GM18517 (cell line): ENCODE data around the gene GJB1.
A peak's percentile ranks its signal among the peaks of the same experiment; 100 is the strongest.
"Not testable (repeated sequence)": the region's sequence is repeated elsewhere in the genome, so short reads cannot be mapped to it uniquely, and the experiment has no call there.

Source experiments
- ATAC-seq: cut with Tn5 transposase; IDR thresholded peaks from one replicate; pipeline ENCODE4 v1.9.1; 2021; ENCODE audit warnings: mild to moderate bottlenecking, moderate library complexity; ENCODE audit not compliant: unreplicated experiment

The GJB1 gene

DNA sequence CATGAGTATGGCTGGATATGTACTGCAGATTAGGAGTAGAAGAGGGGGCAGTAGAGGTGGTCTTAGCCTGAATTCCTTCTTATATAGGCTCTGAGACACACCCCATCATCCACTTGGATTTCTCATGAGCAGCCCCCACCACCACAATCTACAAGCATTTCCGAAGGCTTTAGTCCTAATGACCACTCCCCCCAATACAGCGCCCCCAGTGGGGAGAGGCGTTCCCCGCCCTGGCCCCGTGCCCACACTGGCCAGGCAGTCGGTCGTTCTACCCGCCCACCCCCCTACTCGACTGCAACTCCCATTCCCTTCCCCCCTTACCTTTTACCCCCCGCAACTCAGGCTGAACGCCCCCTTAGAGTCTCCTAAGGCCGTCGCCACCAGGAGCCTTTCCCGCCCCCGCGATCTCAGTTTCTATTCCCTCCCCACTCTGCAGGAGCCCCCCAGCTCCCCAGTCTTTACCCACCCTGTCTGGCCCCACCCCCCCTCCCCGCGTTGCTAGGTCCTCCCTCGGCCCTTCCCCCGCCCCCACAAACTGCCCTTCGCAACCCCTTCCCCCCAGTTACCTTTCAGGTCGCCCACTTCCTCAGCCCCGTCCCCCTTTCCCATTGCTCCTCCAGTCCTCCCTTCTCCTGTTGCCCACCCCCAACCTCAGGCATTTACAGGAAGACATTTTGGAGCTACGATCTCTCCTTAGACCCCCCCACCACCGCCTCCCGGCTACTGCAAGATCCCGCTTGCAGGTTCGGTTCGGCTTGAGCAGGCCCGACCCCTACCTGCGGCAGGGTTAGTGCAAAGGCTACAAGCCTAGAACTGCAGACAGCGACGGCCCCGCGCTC is 30.4 kb downstream of the GJB1 start:
- no peak for ATAC-seq

DNA sequence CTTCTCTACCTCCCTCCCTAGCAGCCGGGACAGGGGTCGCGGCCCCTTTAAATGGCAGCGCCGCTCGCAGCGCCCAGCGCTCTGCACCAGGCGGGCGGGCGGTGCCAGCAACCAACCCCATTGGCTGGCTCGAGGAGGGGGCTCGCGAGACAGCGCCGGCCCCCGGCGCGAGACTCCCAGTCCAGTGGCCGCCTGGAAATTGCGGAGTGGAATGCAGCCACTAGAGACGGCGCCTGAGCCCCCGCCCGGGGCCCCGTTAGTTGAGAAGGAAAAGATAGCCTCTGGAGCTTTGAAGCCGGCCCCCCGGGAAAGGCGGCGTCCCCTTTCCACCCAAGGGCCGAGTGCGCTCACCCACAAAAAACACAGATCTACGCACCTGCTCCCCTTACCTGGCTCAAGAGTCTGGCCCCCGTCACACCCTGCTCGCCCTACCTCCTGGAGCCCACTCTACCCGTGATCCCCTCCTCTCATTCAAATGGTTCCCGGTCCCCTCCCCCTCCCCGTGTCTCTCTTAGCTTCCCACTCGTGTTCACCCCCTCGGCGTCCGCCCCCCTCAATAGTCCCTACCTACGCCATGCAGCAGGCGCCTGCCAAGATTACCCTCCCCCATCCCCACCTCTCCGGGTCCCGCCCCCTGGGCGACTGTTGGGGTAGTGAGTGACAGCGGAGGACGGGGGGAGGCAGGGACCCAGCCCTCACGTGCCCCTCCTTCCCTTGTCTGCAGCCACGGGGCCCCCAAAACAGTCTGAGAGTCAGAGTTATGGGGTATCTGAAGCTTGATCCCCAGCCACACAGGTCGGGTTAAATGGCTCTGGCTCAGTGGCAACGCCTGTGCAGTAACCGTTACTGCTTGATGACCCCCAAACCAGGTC is 31.3 kb downstream of the GJB1 start, which contains the start of gene ZMYM3:
ZMYM3 (minus strand) TSS at position 49 of the 872 bp plus-strand sequence. CDS start 885 bp downstream, outside the sequence.
- peak; percentile 72 for ATAC-seq

DNA sequence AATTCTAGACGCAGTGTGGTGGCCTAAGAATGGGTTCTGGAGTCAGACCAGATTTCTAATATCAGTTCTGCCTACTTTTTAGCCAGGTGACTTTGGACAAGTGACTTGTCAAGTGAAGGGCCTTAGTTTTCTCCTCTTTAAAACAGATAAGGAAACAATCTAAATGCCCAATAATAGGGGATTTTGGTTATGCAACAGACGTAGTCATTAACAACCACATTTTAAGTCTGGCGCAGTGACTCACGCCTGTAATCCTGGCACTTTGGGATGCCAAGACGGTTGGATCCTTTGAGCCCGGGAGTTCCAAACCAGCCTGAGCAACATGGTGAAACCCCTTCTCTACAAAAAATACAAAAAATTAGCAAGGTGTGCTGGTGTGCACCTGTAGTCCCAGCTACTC is 33.0 kb downstream of the GJB1 start:
- ATAC-seq: no peak

DNA sequence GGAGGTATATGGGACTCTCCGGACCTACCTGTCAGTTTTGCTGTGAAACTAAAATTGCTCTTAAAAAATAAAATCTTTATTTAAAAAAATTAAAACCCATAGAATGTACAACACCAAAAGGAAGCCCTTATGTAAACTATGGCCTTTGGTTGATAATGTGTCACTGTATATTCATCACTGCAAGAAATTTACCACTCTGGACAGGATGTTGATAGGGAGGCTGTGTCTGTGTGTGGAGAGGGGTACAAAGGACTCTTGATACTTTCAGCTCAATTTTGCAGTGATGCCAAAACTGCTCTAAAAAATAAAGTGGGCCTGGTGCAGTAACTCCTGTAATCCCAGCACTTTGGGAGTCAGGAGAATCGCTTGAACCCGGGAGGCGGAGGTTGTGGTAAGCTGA is 33.8 kb downstream of the GJB1 start:
- ATAC-seq: no peak

DNA sequence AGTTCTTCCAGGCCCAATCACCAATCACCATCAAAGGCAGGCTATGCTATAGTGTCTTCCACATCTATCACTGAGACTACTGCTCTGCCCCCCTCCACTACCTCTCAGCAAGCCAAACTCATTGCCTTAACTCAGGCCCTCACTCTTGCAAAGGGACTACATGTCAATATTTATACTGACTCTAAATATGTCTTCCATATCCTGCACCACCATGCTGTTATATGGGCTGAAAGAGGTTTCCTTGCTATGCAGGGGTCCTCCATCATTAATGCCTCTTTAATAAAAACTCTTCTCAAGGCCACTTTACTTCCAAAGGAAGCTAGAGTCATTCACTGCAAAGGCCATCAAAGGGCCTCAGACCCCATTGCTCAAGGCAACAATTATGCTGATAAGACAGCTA is 45.6 kb downstream of the GJB1 start:
- not testable (repeated sequence) for ATAC-seq

DNA sequence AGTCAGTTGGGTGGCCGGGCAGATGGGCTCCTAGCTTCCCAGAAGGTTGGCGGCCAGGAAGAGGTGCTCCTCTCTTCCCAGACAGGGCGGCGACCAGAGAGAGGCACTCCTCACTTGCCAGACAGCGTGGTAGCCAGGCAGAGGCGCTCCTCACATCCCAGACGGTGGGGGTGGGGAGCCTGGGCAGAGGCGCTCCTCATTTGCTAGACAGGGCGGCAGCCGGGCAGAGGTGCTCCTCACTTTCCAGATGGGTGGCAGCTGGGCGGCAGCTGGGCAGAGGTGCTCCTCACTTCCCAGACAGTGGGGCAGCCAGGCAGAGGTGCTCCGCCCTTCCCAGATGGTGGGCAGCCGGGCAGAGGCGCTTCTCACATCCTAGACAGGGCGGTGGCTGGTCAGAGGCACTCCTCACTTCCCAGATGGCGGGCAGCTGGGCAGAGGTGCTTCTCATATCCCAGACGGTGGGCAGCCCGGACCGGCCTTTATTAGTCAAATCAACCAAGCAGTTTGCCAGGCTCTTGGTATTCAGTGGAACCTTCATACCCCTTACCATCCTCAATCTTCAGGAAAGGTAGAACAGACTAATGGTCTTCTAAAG is 46.9 kb downstream of the GJB1 start:
- no peak for ATAC-seq

DNA sequence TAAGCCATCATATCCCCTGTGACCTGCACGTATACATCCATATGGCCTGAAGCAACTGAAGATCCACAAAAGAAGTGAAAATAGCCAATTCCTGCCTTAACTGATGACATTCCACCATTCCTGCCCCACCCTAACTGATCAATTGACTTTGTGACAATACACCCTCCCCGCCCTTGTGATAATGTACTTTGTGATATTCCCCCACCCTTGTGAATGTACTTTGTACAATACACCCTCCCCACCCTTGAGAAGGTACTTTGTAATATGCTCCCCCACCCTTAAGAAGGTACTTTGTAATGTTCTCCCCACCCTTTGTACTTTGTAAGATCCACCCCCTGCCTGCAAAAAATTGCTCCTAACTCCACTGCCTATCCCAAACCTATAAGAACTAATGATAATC is 49.3 kb downstream of the GJB1 start:
- ATAC-seq: not testable (repeated sequence)
